PFSK-1 (cell line): Measurements from ENCODE around the gene NUDT22.

Experiments used
- FOXP2 ChIP-seq: optimal IDR thresholded peaks from 2 replicates; pipeline ENCODE3; 2011; ENCODE audit warnings: borderline replicate concordance, control low read depth, inconsistent platforms; ENCODE audit not compliant: insufficient read depth; ENCODE audit errors: extremely low read length, extremely low read depth
- POLR2AphosphoS5 ChIP-seq: IDR thresholded peaks from 2 replicates; pipeline ENCODE4 v1.6.1; 2012; ENCODE audit warnings: low read depth, mild to moderate bottlenecking, control low read depth, low read length, moderate library complexity
- REST ChIP-seq, 2 experiments: IDR thresholded peaks; 2 replicates each; pipeline versions ENCODE4 v1.6.1 to v1.8.0; 2011 to 2012; ENCODE audit warnings: low read depth in 2 of 2, low read length in 2 of 2, control low read depth in 1 of 2, inconsistent platforms in 1 of 2, mild to moderate bottlenecking in 1 of 2, moderate library complexity in 1 of 2; ENCODE audit not compliant: insufficient read depth in 1 of 2
- SIN3A ChIP-seq: IDR thresholded peaks from 2 replicates; pipeline ENCODE4 v1.6.1; 2012; ENCODE audit warnings: mild to moderate bottlenecking, low read length, moderate library complexity, borderline replicate concordance; ENCODE audit not compliant: insufficient read depth
- TAF1 ChIP-seq: IDR thresholded peaks from 2 replicates; pipeline ENCODE4 v1.6.1; 2012; ENCODE audit warnings: low read length, control low read depth, borderline replicate concordance; ENCODE audit not compliant: insufficient read depth

GRCh38 chr11:64275031-64275800, 49.1 kb downstream of the NUDT22 start:
- TF ChIP-seq POLR2AphosphoS5 = no peak
- TF ChIP-seq TAF1 = no peak
- no peak for TF ChIP-seq REST (IDR thresholded peaks at IDR 0.05; ENCODE audit: insufficient read depth in 1 of 2, low read depth in 2 of 2, low read length in 2 of 2)
- TF ChIP-seq FOXP2 = no peak
- TF ChIP-seq SIN3A = no peak
